SK-N-MC (cell line): Measurements from ENCODE around the gene SSC5D.

Experiments
- EZH2 ChIP-seq: fragments of 200-600 bp; sonication (generic); IDR thresholded peaks from one replicate; pipeline ENCODE4 v1.6.1; 2017; ENCODE audit warnings: antibody characterized with exemption
- FOXP2 ChIP-seq: optimal IDR thresholded peaks from 2 replicates; pipeline ENCODE3; 2011; ENCODE audit warnings: mild to moderate bottlenecking, moderate library complexity; ENCODE audit not compliant: insufficient read depth; ENCODE audit errors: extremely low read length, control extremely low read depth
- POLR2AphosphoS5 ChIP-seq: IDR thresholded peaks from 2 replicates; pipeline ENCODE4 v1.6.1; 2012; ENCODE audit warnings: mild to moderate bottlenecking, low read depth, low read length, borderline replicate concordance

DNA sequence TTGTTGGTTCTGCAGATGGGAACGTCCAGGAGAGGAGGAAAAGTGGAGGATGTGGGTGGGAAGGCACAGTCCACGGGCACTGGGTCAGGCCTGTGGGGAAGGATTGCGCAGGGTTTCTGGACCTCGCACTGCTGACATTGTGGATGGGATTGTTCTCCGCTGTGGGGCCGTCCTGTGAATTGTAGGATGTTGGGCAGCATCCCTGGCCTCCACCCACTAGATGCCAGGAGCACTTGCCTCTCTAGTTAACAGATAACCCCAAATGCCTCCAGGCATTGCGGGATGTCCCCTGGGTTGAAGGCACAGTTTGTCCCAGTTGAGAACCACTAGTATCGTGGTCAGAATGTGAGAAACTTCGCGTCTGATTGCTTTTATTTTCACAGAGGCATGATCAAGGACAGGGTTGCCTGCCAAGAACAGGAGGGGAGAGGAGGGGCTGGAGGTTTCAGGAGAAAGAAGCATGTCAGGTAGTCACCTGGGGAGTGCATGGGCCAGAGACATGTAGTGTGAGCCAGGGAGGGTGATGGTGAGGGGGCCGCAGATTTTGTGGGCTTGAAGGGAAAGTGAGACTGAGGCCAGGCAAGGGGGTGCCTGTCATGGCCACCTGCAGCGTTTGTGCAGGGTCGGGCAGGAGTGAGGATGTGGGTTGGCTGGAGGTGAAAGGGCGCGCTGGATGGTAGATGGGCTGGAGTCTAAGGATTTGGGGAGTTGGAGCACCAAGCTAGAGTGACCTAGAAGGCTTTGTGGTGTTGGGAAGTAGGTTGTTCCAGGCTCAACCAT is 8.6 kb upstream of the SSC5D start:
- TF ChIP-seq POLR2AphosphoS5 (no peak), EZH2 (no peak), FOXP2 (no peak)
